Mesendoderm (in vitro differentiated cells): ENCODE data around the gene TNFRSF18.

Experiments
- DNase-seq: peaks from one replicate; pipeline ENCODE4 v3.0.0; 2013
- H2AK5ac ChIP-seq: 2 replicates; pipeline ENCODE4 v1.6.1; 2013; ENCODE audit warnings: low read length, inconsistent platforms
- H2BK120ac ChIP-seq: 2 replicates; pipeline ENCODE4 v1.6.1; 2013; ENCODE audit warnings: low read depth, mild to moderate bottlenecking, low read length, moderate library complexity, mixed read lengths
- H2BK15ac ChIP-seq: replicated peaks from 2 replicates; pipeline ENCODE4 v1.6.1; 2013; ENCODE audit warnings: low read depth, mild to moderate bottlenecking, moderate library complexity
- H2BK5ac ChIP-seq: 2 replicates; pipeline ENCODE4 v1.6.1; 2013; ENCODE audit warnings: low read length, inconsistent platforms
- H3K18ac ChIP-seq: 2 replicates; pipeline ENCODE4 v1.6.1; 2013; ENCODE audit warnings: mild to moderate bottlenecking, low read length, mixed read lengths
- H3K23ac ChIP-seq: one replicate; pipeline ENCODE4 v1.6.1; 2013; ENCODE audit warnings: low read length
- H3K27ac ChIP-seq: 2 replicates; pipeline ENCODE4 v1.5.1; 2013; ENCODE audit warnings: low read depth, mild to moderate bottlenecking, inconsistent platforms, low read length, moderate library complexity
- H3K27me3 ChIP-seq: 2 replicates; pipeline ENCODE4 v1.6.1; 2013; ENCODE audit warnings: low read length, control low read depth, mild to moderate bottlenecking, inconsistent platforms; ENCODE audit not compliant: insufficient read depth, poor library complexity
- H3K36me3 ChIP-seq: 2 replicates; pipeline ENCODE4 v1.6.1; 2013; ENCODE audit warnings: low read length, inconsistent platforms; ENCODE audit not compliant: control insufficient read depth, insufficient read depth
- H3K4ac ChIP-seq: one replicate; pipeline ENCODE4 v1.6.1; 2013; ENCODE audit warnings: low read depth, mild to moderate bottlenecking, low read length, moderate library complexity
- H3K4me1 ChIP-seq: 2 replicates; pipeline ENCODE4 v1.6.1; 2013; ENCODE audit warnings: low read depth, low read length, inconsistent platforms; ENCODE audit not compliant: control insufficient read depth
- H3K4me2 ChIP-seq: 2 replicates; pipeline ENCODE4 v1.6.1; 2013; ENCODE audit warnings: low read length
- H3K4me3 ChIP-seq: 2 replicates; pipeline ENCODE4 v1.5.1; 2013; ENCODE audit warnings: mild to moderate bottlenecking, low read length
- H3K56ac ChIP-seq: one replicate; pipeline ENCODE4 v1.6.1; 2013; ENCODE audit warnings: low read length
- H3K79me1 ChIP-seq: 2 replicates; pipeline ENCODE4 v1.6.1; 2013; ENCODE audit warnings: low read length, inconsistent platforms
- H3K79me2 ChIP-seq: 2 replicates; pipeline ENCODE4 v1.6.1; 2013; ENCODE audit warnings: mild to moderate bottlenecking, low read length; ENCODE audit not compliant: control insufficient read depth, insufficient read depth
- H3K9ac ChIP-seq: 2 replicates; pipeline ENCODE4 v1.6.1; 2013; ENCODE audit warnings: low read length, inconsistent platforms
- H4K5ac ChIP-seq: one replicate; pipeline ENCODE4 v1.6.1; 2013; ENCODE audit warnings: low read length
- H4K8ac ChIP-seq: one replicate; pipeline ENCODE4 v1.6.1; 2013; ENCODE audit warnings: low read depth, mild to moderate bottlenecking, control low read depth, low read length, moderate library complexity
- WGBS: extraction: QIAGEN DNeasy Blood & Tissue Kit; methylation state at CpG from one replicate; pipeline ENCODE4 v1.1.7; 2013; ENCODE audit warnings: low lambda C conversion rate, missing lambda C conversion rate; ENCODE audit not compliant: insufficient coverage; ENCODE audit errors: extremely low coverage; 5-methylcytosine and 5-hydroxymethylcytosine counted together

TNFRSF18 gene

DNA sequence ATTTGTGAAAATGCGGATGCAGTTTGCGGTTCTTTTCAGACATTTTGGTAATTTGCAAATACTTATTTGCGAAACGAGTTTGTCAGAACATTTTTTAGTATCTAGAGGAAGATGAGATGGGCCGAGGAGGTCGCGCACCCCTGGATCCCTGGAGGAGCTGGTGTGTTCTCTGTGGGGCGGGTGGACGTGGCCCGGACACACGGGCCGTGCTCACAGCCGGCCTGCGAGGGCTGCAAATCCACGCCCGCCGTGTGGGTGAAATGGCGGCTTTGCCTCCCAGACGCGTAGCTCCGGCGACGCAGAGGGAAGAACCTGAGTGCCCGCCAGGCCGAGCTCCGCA, 42.1 kb downstream of the TNFRSF18 start:
- no peaks in the 10 kb centered on the region for H3K79me1 ChIP-seq
- H3K36me3 ChIP-seq: no peaks in the 10 kb centered on the region
- peak overlapping the region; percentile 86 for H3K56ac ChIP-seq
- H2BK120ac ChIP-seq: no peak overlapping the region
- WGBS: no CpG with 5 or more reads among the region's 26 CpGs
- H2BK5ac ChIP-seq: no peak overlapping the region
- H3K4ac ChIP-seq: no peak overlapping the region
- H2BK15ac ChIP-seq: no peak overlapping the region
- no peak overlapping the region for H3K4me3 ChIP-seq
- no peaks in the 10 kb centered on the region for H3K27me3 ChIP-seq
- H2AK5ac ChIP-seq: no peak overlapping the region
- peak overlapping the region; percentile 53 for H3K9ac ChIP-seq
- no peak overlapping the region for H3K27ac ChIP-seq
- peak overlapping the region; percentile 80 for H3K23ac ChIP-seq
- peaks cover 4% of the 10 kb centered on the region for H3K4me1 ChIP-seq
- no peak overlapping the region for H4K8ac ChIP-seq
- H3K18ac ChIP-seq: peak overlapping the region; percentile 24
- H3K4me2 ChIP-seq: no peak overlapping the region
- H3K79me2 ChIP-seq: no peaks in the 10 kb centered on the region
- DNase-seq: no peak
- no peak overlapping the region for H4K5ac ChIP-seq

DNA sequence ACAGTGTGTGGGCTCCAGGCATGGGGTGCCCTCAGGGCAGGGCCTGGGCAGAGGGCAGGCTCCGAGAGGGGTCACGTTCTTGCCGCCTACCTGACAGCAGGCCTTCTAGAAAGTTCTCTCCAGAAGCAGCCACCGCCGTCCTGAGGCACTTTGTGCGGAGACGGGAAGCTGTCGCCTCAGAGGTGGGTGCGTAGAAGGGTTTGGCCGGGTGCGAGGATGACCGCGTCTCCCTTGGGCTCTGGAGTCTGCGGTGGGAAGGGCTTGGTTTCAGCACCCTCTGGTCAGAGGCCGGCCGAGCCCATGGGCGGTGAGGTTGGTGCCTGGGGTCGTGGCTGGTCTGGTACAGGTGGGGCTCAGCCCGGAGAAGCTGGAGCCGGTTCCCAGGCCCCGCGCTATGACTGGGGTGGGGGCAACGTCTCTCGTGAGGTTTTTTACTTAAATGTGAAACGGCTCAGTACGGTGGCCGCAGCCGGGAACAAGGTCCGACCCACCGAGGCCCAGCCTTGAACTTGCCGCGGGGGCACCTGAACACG, 42.8 kb downstream of the TNFRSF18 start:
- H3K56ac ChIP-seq: no peak overlapping the region
- H3K79me1 ChIP-seq: no peaks in the 10 kb centered on the region
- H3K23ac ChIP-seq: no peak overlapping the region
- H3K4ac ChIP-seq: no peak overlapping the region
- H3K18ac ChIP-seq: no peak overlapping the region
- no peaks in the 10 kb centered on the region for H3K36me3 ChIP-seq
- peaks cover 4% of the 10 kb centered on the region for H3K4me1 ChIP-seq
- no peak overlapping the region for H2BK5ac ChIP-seq
- DNase-seq: no peak
- no peak overlapping the region for H3K9ac ChIP-seq
- H3K4me3 ChIP-seq: no peak overlapping the region
- no peak overlapping the region for H2BK120ac ChIP-seq
- no peak overlapping the region for H2BK15ac ChIP-seq
- no peaks in the 10 kb centered on the region for H3K27me3 ChIP-seq
- no peak overlapping the region for H3K4me2 ChIP-seq
- peak overlapping the region; percentile 74 for H2AK5ac ChIP-seq
- H3K79me2 ChIP-seq: no peaks in the 10 kb centered on the region
- no CpG with 5 or more reads among the region's 33 CpGs for WGBS
- no peak overlapping the region for H3K27ac ChIP-seq
- H4K5ac ChIP-seq: no peak overlapping the region
- H4K8ac ChIP-seq: no peak overlapping the region

DNA sequence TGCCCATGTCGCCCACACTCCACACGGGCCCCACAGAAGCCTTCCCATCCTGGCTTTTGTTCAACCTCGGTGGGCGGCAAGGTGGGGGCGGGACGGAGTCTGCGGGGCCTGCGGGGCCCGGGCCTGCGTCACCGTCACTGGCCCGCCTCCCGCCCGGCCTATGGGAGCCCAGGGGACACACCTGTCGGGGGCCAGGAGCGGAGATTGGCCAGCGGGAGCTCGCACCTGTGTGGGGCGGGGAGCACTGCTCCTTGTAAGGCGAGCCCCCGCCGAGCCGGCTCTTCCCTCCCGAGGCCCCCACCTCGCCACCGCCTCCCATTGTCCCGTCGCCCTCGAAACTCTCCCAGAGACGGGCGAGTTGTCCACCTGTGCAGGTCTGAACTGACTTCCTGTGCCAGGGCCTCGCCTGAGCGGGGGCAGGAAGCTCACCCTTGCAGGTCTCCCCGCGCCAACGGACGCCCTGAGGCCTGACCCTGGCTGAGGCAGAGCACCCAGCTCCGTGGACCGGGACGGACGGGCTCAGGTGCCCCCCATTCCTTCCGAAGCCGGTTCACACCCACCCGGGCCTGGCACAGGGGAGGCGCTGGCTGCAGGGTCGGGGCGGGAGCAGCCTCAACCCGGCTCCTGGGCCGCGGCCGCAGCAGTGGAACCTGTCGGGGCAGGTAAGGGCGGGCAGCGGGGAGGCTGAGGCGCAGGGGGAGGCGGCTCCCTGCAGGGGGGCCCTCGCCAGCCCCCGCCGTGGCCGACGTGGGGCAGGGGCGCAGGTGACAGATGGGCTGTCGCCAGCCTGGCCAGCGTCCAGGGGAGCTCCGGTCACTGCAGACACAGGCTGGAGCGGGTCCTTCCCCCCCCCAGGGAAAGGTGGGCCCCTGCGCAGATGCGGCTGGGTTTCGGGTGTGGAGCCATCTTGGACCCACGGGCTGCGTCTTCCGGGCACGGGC, 43.5 kb downstream of the TNFRSF18 start:
- Histone ChIP-seq H4K5ac (no peak overlapping the region), H3K27ac (no peak overlapping the region)

DNA sequence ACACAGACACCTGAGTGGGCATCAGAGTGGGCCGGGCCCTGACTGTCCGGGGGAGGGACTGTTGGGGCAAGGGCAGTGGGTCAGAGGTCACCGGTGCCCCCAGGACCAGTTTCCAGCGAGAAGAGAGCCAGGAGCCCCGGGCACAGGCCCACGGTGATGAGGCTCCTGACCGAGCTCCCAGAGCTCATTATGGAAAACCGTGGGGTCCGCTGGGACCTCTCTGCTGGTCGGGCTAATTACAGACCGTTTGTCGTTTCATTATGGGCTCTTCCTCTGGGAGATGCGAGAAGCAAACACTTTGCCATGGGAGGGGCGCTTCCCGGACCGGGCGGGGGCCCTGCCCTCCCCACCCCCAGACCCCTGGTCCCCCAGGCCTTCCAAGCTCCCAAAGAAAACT, 44.7 kb downstream of the TNFRSF18 start:
- H4K5ac ChIP-seq: no peak overlapping the region
- H2BK5ac ChIP-seq: no peak overlapping the region
- no peak overlapping the region for H3K18ac ChIP-seq
- no peak overlapping the region for H3K27ac ChIP-seq
- no peaks in the 10 kb centered on the region for H3K79me1 ChIP-seq
- H3K4me1 ChIP-seq: peaks cover 6% of the 10 kb centered on the region
- H2AK5ac ChIP-seq: no peak overlapping the region
- H3K79me2 ChIP-seq: no peaks in the 10 kb centered on the region
- H3K9ac ChIP-seq: no peak overlapping the region
- no peaks in the 10 kb centered on the region for H3K27me3 ChIP-seq
- H3K4me2 ChIP-seq: no peak overlapping the region
- H3K4me3 ChIP-seq: no peak overlapping the region
- no peak overlapping the region for H2BK15ac ChIP-seq
- no peak overlapping the region for H4K8ac ChIP-seq
- H3K56ac ChIP-seq: no peak overlapping the region
- no peak overlapping the region for H3K23ac ChIP-seq
- H3K4ac ChIP-seq: no peak overlapping the region
- no peak for DNase-seq
- no peak overlapping the region for H2BK120ac ChIP-seq
- WGBS: no CpG with 5 or more reads among the region's 17 CpGs
- no peaks in the 10 kb centered on the region for H3K36me3 ChIP-seq

More for the DNA sequence above, 43.5 kb downstream of the TNFRSF18 start:
- H3K4ac ChIP-seq: no peak overlapping the region
- DNase-seq: no peak
- no peak overlapping the region for H4K8ac ChIP-seq
- H3K79me2 ChIP-seq: no peaks in the 10 kb centered on the region
- no peak overlapping the region for H3K23ac ChIP-seq
- H2BK5ac ChIP-seq: no peak overlapping the region
- H3K36me3 ChIP-seq: no peaks in the 10 kb centered on the region
- no peak overlapping the region for H3K4me2 ChIP-seq
- no peak overlapping the region for H2BK120ac ChIP-seq
- no peak overlapping the region for H3K9ac ChIP-seq
- H3K4me1 ChIP-seq: peaks cover 6% of the 10 kb centered on the region
- no peak overlapping the region for H3K4me3 ChIP-seq
- H3K56ac ChIP-seq: no peak overlapping the region
- WGBS: no CpG with 5 or more reads among the region's 73 CpGs
- no peaks in the 10 kb centered on the region for H3K27me3 ChIP-seq
- H2AK5ac ChIP-seq: no peak overlapping the region
- no peak overlapping the region for H2BK15ac ChIP-seq
- H3K79me1 ChIP-seq: no peaks in the 10 kb centered on the region
- no peak overlapping the region for H3K18ac ChIP-seq

DNA sequence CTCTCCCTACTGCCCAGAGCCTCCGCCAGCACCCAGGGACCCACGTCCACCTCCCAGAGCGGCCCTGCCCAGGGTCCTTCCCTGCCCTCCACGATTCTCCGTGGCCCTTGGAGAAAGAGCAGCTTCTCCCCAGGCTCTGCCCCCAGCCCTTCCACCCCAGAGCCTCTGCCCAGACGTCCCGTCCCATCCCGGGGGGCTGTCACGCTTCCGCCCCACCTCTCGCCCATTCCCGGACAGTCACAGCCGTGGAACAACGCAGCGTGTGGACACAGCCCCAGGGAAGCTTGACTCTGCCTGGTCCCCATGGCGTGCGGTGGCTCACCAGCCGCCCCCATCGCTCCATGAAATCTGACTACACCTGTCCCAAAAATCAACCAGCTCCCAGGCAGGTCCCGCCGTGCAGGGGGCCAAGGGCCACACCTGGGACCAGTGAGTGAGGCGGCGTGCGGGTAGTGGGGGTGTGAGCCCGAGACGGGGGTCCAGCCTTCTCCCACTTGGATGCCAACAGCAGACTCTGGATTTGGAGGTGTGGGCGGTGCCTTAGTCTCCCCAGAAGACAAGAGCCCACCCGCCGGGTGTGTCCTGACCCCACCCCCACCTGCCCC, 45.2 kb downstream of the TNFRSF18 start:
- DNase-seq: no peak
- Histone ChIP-seq H3K9ac (no peak overlapping the region), H3K27me3 (no peaks in the 10 kb centered on the region), H3K18ac (no peak overlapping the region), H3K4me2 (no peak overlapping the region), H3K56ac (no peak overlapping the region), H4K5ac (no peak overlapping the region), H3K27ac (no peak overlapping the region), H4K8ac (no peak overlapping the region), H3K79me1 (no peaks in the 10 kb centered on the region), H3K36me3 (no peaks in the 10 kb centered on the region), H2BK5ac (no peak overlapping the region), H2BK120ac (no peak overlapping the region), H2AK5ac (no peak overlapping the region), H3K4me1 (peaks cover 6% of the 10 kb centered on the region), H3K4me3 (no peak overlapping the region), H2BK15ac (no peak overlapping the region), H3K4ac (no peak overlapping the region), H3K23ac (no peak overlapping the region), H3K79me2 (no peaks in the 10 kb centered on the region)
- no CpG with 5 or more reads among the region's 29 CpGs for WGBS
